K562 (cell line): ENCODE results near the gene EDN2. TPM values are rescaled to one million over a fixed set of nuclear protein-coding genes. Genes with fewer than 3 reads are reported as not detected.

Source experiments
- ELF2 ChIP-seq: fragments of 250-450 bp; sonication (Bioruptor Pico); IDR thresholded peaks from 2 replicates; pipeline ENCODE4 v1.5.0; 2021; ENCODE audit warnings: mild to moderate bottlenecking
- ETS2 ChIP-seq: IDR thresholded peaks from 2 replicates; pipeline ENCODE4 v1.6.1; 2016; ENCODE audit warnings: borderline replicate concordance, missing genetic modification characterization, mild to moderate bottlenecking, moderate library complexity, missing compliant biosample characterization; ENCODE audit not compliant: poor library complexity, severe bottlenecking
- FOSL1 ChIP-seq: fragments of 200-800 bp; sonication (Bioruptor generic); conservative IDR thresholded peaks from 2 replicates; pipeline ENCODE4 v1.6.1; 2016; ENCODE audit warnings: missing genetic modification characterization, missing compliant biosample characterization
- L3MBTL2 ChIP-seq: fragments of 450-650 bp; IDR thresholded peaks from 2 replicates; pipeline ENCODE4 v1.6.1; 2016; ENCODE audit warnings: mild to moderate bottlenecking, moderate library complexity
- NRF1 ChIP-seq, 2 experiments: fragments of 450-650 bp; IDR thresholded peaks in 1 of 2; conservative IDR thresholded peaks in 1 of 2; 2 replicates each; pipeline ENCODE4 v1.6.1; 2014; ENCODE audit warnings: mild to moderate bottlenecking in 2 of 2
- PHF20 ChIP-seq: fragments of 450-650 bp; IDR thresholded peaks from 2 replicates; pipeline ENCODE4 v1.6.1; 2018; ENCODE audit not compliant: partially characterized antibody
- PHTF2 ChIP-seq: fragments of 250-450 bp; sonication (Bioruptor Pico); IDR thresholded peaks from 2 replicates; pipeline ENCODE4 v1.5.0; 2021; ENCODE audit warnings: mild to moderate bottlenecking
- RBM39 ChIP-seq: fragments of 200-400 bp; formaldehyde crosslinking; optimal IDR thresholded peaks from 2 replicates; pipeline ENCODE3; 2018; ENCODE audit warnings: low read depth, low read length
- SLC30A9 ChIP-seq: fragments of 250-450 bp; sonication (Bioruptor Pico); IDR thresholded peaks from 2 replicates; pipeline ENCODE4 v1.8.0; 2022; ENCODE audit warnings: mild to moderate bottlenecking, moderate library complexity
- STAG1 ChIP-seq: sonication (generic); formaldehyde crosslinking; IDR thresholded peaks from 2 replicates; pipeline ENCODE4 v1.5.0; 2020; ENCODE audit warnings: missing genetic modification reagents, borderline replicate concordance
- STAT5A ChIP-seq: IDR thresholded peaks from 2 replicates; pipeline ENCODE4 v1.6.1; 2012; ENCODE audit warnings: low read length, inconsistent platforms, borderline replicate concordance
- TAF15 ChIP-seq: fragments of 200-400 bp; formaldehyde crosslinking; IDR thresholded peaks from 2 replicates; pipeline ENCODE4 v1.6.1; 2017; ENCODE audit warnings: mild to moderate bottlenecking, low read depth, low read length, moderate library complexity
- TFAP4 ChIP-seq: sonication (generic); formaldehyde crosslinking; IDR thresholded peaks from 2 replicates; pipeline ENCODE4 v1.8.0; 2022; ENCODE audit warnings: missing genetic modification reagents, mild to moderate bottlenecking, moderate library complexity, borderline replicate concordance
- TGIF2 ChIP-seq: sonication (generic); formaldehyde crosslinking; IDR thresholded peaks from 2 replicates; pipeline ENCODE4 v1.8.1; 2022; ENCODE audit warnings: mild to moderate bottlenecking, missing genetic modification reagents, moderate library complexity
- XRCC3 ChIP-seq: fragments of 450-650 bp; IDR thresholded peaks from 2 replicates; pipeline ENCODE4 v1.6.1; 2017; ENCODE audit warnings: mild to moderate bottlenecking, moderate library complexity
- ZNF124 ChIP-seq: sonication (generic); formaldehyde crosslinking; IDR thresholded peaks from 2 replicates; pipeline ENCODE4 v1.8.1; 2022; ENCODE audit warnings: missing genetic modification reagents
- ZNF408 ChIP-seq: fragments of 250-450 bp; sonication (Bioruptor Pico); IDR thresholded peaks from 2 replicates; pipeline ENCODE4 v1.4.0; 2020; ENCODE audit warnings: low read depth, mild to moderate bottlenecking, moderate library complexity
- polyA plus RNA-seq, 8 experiments: library from polyadenylated mRNA; depleted of rRNA in 4 of 8; stranded (reverse) in 5 of 8; unstranded in 3 of 8; fragments of >200 nt; fragmentation: Nextera tagmentation in 2 of 8; fragmentation: Illumina TruSeq in 1 of 8; extraction: Ambion mirVana in 2 of 8; extraction: Trizol in 1 of 8; gene quantifications; 2 replicates each; pipeline versions ENCODE4 v1.2.1 to v1.2.3, GENCODE V29; 2011 to 2014; ENCODE audit warnings: inconsistent platforms in 1 of 8, missing spikeins in 1 of 8
- total RNA-seq, 7 experiments: library from RNA; depleted of rRNA in 6 of 7; stranded (reverse); fragments of >200 nt in 6 of 7; fragmentation: Illumina TruSeq in 2 of 7; extraction: Trizol in 2 of 7; gene quantifications; 2 replicates each; pipeline versions ENCODE4 v1.2.1 to v1.2.3, GENCODE V29; 2011 to 2021; ENCODE audit warnings: low replicate concordance in 1 of 7
- TF ChIP-seq, protein P1 (sequence below), 2 experiments: fragments of 450-650 bp in 1 of 2; sonication (generic) in 1 of 2; formaldehyde crosslinking in 1 of 2; IDR thresholded peaks; 2 replicates each; pipeline versions ENCODE4 v1.7.1 to v1.9.0; 2016 to 2022; ENCODE audit warnings: inconsistent platforms in 1 of 2, mild to moderate bottlenecking in 1 of 2, missing genetic modification reagents in 1 of 2

The EDN2 gene
- total and polyA plus RNA-seq, 9 of the 15 experiments (the other 6 are each of a cell fraction or from before 2014, with no cell fraction given) = not detected

- TF ChIP-seq XRCC3 (no peak), TFAP4 (no peak), TAF15 (no peak), ELF2 (CRISPR knock-in tag) (no peak), NRF1 (conservative IDR thresholded peaks at IDR 0.05 in 1 of 2, IDR thresholded peaks at IDR 0.05 in 1 of 2) (no peak), ZNF124 (CRISPR knock-in tag) (no peak), ZNF408 (CRISPR knock-in tag) (no peak), FOSL1 (tag) (peak; percentile 97), PHTF2 (no peak), STAG1 (CRISPR knock-in tag) (no peak), RBM39 (no peak), ETS2 (tag) (no peak), L3MBTL2 (no peak), STAT5A (no peak), TGIF2 (CRISPR knock-in tag) (no peak), PHF20 (no peak), SLC30A9 (no peak)
- TF ChIP-seq, protein P1, sequence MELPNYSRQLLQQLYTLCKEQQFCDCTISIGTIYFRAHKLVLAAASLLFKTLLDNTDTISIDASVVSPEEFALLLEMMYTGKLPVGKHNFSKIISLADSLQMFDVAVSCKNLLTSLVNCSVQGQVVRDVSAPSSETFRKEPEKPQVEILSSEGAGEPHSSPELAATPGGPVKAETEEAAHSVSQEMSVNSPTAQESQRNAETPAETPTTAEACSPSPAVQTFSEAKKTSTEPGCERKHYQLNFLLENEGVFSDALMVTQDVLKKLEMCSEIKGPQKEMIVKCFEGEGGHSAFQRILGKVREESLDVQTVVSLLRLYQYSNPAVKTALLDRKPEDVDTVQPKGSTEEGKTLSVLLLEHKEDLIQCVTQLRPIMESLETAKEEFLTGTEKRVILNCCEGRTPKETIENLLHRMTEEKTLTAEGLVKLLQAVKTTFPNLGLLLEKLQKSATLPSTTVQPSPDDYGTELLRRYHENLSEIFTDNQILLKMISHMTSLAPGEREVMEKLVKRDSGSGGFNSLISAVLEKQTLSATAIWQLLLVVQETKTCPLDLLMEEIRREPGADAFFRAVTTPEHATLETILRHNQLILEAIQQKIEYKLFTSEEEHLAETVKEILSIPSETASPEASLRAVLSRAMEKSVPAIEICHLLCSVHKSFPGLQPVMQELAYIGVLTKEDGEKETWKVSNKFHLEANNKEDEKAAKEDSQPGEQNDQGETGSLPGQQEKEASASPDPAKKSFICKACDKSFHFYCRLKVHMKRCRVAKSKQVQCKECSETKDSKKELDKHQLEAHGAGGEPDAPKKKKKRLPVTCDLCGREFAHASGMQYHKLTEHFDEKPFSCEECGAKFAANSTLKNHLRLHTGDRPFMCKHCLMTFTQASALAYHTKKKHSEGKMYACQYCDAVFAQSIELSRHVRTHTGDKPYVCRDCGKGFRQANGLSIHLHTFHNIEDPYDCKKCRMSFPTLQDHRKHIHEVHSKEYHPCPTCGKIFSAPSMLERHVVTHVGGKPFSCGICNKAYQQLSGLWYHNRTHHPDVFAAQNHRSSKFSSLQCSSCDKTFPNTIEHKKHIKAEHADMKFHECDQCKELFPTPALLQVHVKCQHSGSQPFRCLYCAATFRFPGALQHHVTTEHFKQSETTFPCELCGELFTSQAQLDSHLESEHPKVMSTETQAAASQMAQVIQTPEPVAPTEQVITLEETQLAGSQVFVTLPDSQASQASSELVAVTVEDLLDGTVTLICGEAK (IDR thresholded peaks at IDR 0.05) = peak; percentile 37; the same call in 1 of the 2 replicates
- TF ChIP-seq, protein P1 (CRISPR knock-in tag; IDR thresholded peaks at IDR 0.05) = no peak
Observed at GRCh38 chr1:41485605-41486004, 1.1 kb upstream of the EDN2 start (continued).
